Activated CD4-positive, alpha-beta T cell treated with anti-CD3 and anti-CD28 coated beads, Interleukin-2, amount 50 U/mL, for 48 hours (primary cell): ENCODE measurements around the gene WDFY4.

Experiments
- DNase-seq, 2 experiments: peaks; one replicate each; pipeline ENCODE4 v3.0.0-alpha.2; 2020

Gene WDFY4

GRCh38 chr10:48710647-48711275 lies 26.1 kb downstream of the WDFY4 start:
- DNase-seq = no peak

GRCh38 chr10:48711830-48712229 lies 27.2 kb downstream of the WDFY4 start:
- DNase-seq = no peak

GRCh38 chr10:48714088-48714487 lies 29.4 kb downstream of the WDFY4 start:
- no peak for DNase-seq

GRCh38 chr10:48716416-48716815 lies 31.7 kb downstream of the WDFY4 start:
- DNase-seq = no peak

- DNase-seq = no peak
Measured at GRCh38 chr10:48720611-48721010, 35.9 kb downstream of the WDFY4 start.

GRCh38 chr10:48722153-48723145 lies 37.8 kb downstream of the WDFY4 start:
- no peak for DNase-seq

- DNase-seq = no peak
Measured at GRCh38 chr10:48724127-48724526, 39.5 kb downstream of the WDFY4 start.

GRCh38 chr10:48725708-48726107 lies 41.0 kb downstream of the WDFY4 start:
- no peak for DNase-seq

GRCh38 chr10:48727866-48728265 lies 43.2 kb downstream of the WDFY4 start:
- no peak for DNase-seq

GRCh38 chr10:48729222-48729621 lies 44.5 kb downstream of the WDFY4 start:
- no peak for DNase-seq

- DNase-seq = no peak
Measured at GRCh38 chr10:48729941-48730457, 45.3 kb downstream of the WDFY4 start.

- no peak for DNase-seq
Measured at GRCh38 chr10:48731141-48731540, 46.5 kb downstream of the WDFY4 start.

GRCh38 chr10:48731654-48732053 lies 47.0 kb downstream of the WDFY4 start:
- DNase-seq = no peak

- DNase-seq = no peak
Measured at GRCh38 chr10:48733329-48733728, 48.7 kb downstream of the WDFY4 start.

GRCh38 chr10:48735836-48736390 lies 51.2 kb downstream of the WDFY4 start:
- no peak for DNase-seq

GRCh38 chr10:48736596-48736995 lies 51.9 kb downstream of the WDFY4 start:
- no peak for DNase-seq

- no peak for DNase-seq
Measured at GRCh38 chr10:48737886-48738285, 53.2 kb downstream of the WDFY4 start.

GRCh38 chr10:48739170-48739569 lies 54.5 kb downstream of the WDFY4 start:
- no peak for DNase-seq

GRCh38 chr10:48740015-48740707 lies 55.5 kb downstream of the WDFY4 start:
- DNase-seq = no peak

GRCh38 chr10:48740988-48741387 lies 56.3 kb downstream of the WDFY4 start:
- DNase-seq = no peak

- DNase-seq = no peak
Measured at GRCh38 chr10:48742891-48743860, 58.5 kb downstream of the WDFY4 start.

- DNase-seq = no peak
Measured at GRCh38 chr10:48744587-48744986, 59.9 kb downstream of the WDFY4 start.
